DOHH2 (cell line): ENCODE measurements around the gene ZPR1.

Experiments used
- H3F3A ChIP-seq: fragments of 200-600 bp; sonication (generic), shearing (Covaris generic); 2 replicates; pipeline ENCODE4 v1.6.0; 2016; ENCODE audit warnings: antibody characterized with exemption, mild to moderate bottlenecking; ENCODE audit not compliant: control insufficient read depth, insufficient read depth
- H3K27ac ChIP-seq: fragments of 200-600 bp; sonication (generic); 2 replicates; pipeline ENCODE4 v1.5.1; 2014; ENCODE audit warnings: low read depth, mild to moderate bottlenecking, low read length, moderate library complexity
- H3K27me3 ChIP-seq: fragments of 200-600 bp; sonication (generic); 2 replicates; pipeline ENCODE4 v1.6.1; 2014; ENCODE audit warnings: mild to moderate bottlenecking, low read length, mixed read lengths; ENCODE audit not compliant: control insufficient read depth
- H3K36me3 ChIP-seq: fragments of 200-600 bp; sonication (generic); 2 replicates; pipeline ENCODE4 v1.6.1; 2014; ENCODE audit warnings: mild to moderate bottlenecking, low read length, moderate library complexity, mixed read lengths; ENCODE audit not compliant: control insufficient read depth
- H3K4me1 ChIP-seq: fragments of 200-600 bp; sonication (generic); 2 replicates; pipeline ENCODE4 v1.6.1; 2014; ENCODE audit warnings: mild to moderate bottlenecking, low read length, mixed read lengths; ENCODE audit not compliant: control insufficient read depth
- H3K4me2 ChIP-seq: fragments of 200-600 bp; sonication (generic); 2 replicates; pipeline ENCODE4 v1.6.0; 2014; ENCODE audit warnings: mild to moderate bottlenecking, low read length, moderate library complexity
- H3K4me3 ChIP-seq: fragments of 200-600 bp; sonication (generic); 2 replicates; pipeline ENCODE4 v1.5.1; 2014; ENCODE audit warnings: mild to moderate bottlenecking, low read length, mixed read lengths
- H3K79me2 ChIP-seq: fragments of 200-600 bp; sonication (generic); 2 replicates; pipeline ENCODE4 v1.6.1; 2014; ENCODE audit warnings: mild to moderate bottlenecking, low read length, mixed read lengths; ENCODE audit not compliant: control insufficient read depth
- H3K9me2 ChIP-seq: fragments of 200-600 bp; sonication (generic); replicated peaks from 2 replicates; pipeline ENCODE4 v1.6.1; 2014; ENCODE audit warnings: mild to moderate bottlenecking, low read length, mixed read lengths; ENCODE audit not compliant: control insufficient read depth
- H3K9me3 ChIP-seq: fragments of 200-600 bp; sonication (generic); 2 replicates; pipeline ENCODE4 v1.6.1; 2014; ENCODE audit warnings: antibody characterized with exemption, low read length, mixed read lengths; ENCODE audit not compliant: control insufficient read depth, insufficient read depth
- H4K20me1 ChIP-seq: fragments of 200-600 bp; sonication (generic); 2 replicates; pipeline ENCODE4 v1.6.0; 2014; ENCODE audit warnings: low read depth, mild to moderate bottlenecking, antibody characterized with exemption, low read length, moderate library complexity; ENCODE audit not compliant: control insufficient read depth, insufficient read depth
- EZH2phosphoT487 ChIP-seq: fragments of 200-600 bp; sonication (generic); IDR thresholded peaks from 2 replicates; pipeline ENCODE4 v1.6.1; 2017; ENCODE audit warnings: borderline replicate concordance, mild to moderate bottlenecking, antibody characterized with exemption, low read length, moderate library complexity, mixed read lengths
- TF ChIP-seq, protein P1 (sequence below): fragments of 200-600 bp; sonication (generic); IDR thresholded peaks from one replicate; pipeline ENCODE4 v1.5.1; 2014; ENCODE audit warnings: antibody characterized with exemption, mild to moderate bottlenecking, low read depth, low read length; ENCODE audit not compliant: poor library complexity, severe bottlenecking

The ZPR1 gene

DNA sequence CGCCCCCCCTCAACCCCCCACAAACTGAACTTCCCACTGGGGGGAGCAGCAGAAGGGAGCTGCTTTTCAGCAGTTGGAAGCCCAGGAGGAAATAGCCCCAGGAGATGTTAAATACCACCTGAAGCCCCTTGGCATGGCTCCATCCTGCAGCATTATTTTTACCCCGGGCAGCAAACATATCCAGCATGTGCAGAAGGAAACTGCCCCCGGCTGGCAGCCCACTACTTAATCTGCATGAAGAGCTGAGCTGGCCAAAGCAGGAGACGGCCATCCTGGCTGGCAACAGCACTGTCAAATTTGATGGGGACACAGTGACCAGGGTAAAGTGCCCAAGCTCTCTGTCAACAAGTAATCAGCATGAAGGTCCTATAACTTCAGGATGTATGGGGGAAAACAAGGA is 47.1 kb downstream of the ZPR1 start:
- no peak overlapping the region for H3K4me2 ChIP-seq
- no peak for TF ChIP-seq EZH2phosphoT487
- TF ChIP-seq, protein P1, sequence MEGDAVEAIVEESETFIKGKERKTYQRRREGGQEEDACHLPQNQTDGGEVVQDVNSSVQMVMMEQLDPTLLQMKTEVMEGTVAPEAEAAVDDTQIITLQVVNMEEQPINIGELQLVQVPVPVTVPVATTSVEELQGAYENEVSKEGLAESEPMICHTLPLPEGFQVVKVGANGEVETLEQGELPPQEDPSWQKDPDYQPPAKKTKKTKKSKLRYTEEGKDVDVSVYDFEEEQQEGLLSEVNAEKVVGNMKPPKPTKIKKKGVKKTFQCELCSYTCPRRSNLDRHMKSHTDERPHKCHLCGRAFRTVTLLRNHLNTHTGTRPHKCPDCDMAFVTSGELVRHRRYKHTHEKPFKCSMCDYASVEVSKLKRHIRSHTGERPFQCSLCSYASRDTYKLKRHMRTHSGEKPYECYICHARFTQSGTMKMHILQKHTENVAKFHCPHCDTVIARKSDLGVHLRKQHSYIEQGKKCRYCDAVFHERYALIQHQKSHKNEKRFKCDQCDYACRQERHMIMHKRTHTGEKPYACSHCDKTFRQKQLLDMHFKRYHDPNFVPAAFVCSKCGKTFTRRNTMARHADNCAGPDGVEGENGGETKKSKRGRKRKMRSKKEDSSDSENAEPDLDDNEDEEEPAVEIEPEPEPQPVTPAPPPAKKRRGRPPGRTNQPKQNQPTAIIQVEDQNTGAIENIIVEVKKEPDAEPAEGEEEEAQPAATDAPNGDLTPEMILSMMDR = no peak
- no peak overlapping the region for H3K4me3 ChIP-seq
- no peaks in the 10 kb centered on the region for H3K9me2 ChIP-seq
- no peaks in the 10 kb centered on the region for H3K79me2 ChIP-seq
- 0 out of 2 replicates have a peak, but pooled peaks cover 6% of the 10 kb centered on the region for H3K36me3 ChIP-seq
- H3K27ac ChIP-seq = no peak overlapping the region
- H4K20me1 ChIP-seq = 0 out of 2 replicates have a peak, but pooled peaks cover 3% of the 10 kb centered on the region
- no peaks in the 10 kb centered on the region for H3F3A ChIP-seq
- H3K27me3 ChIP-seq = no peaks in the 10 kb centered on the region
- H3K9me3 ChIP-seq = no peaks in the 10 kb centered on the region
- H3K4me1 ChIP-seq = no peaks in the 10 kb centered on the region

DNA sequence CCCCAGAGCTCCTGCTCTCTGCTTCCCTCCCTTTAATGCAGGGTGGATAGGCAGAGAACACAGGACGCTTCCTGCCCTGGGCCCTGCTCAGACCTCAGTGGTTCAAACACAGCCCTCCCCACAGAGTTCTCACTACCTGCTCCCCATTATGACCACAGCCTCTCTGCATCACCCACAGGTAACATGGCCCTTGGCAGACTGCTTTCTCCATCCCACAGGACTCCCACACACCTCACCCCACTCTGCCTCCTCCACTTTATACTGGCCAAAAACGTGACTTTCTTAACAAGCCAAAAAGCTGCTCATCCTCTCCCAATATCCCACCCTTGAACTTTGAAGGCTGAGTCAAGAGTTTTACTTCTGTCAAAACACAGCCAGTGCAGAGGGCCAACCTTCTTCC is 48.8 kb downstream of the ZPR1 start:
- no peaks in the 10 kb centered on the region for H3K36me3 ChIP-seq
- no peak for TF ChIP-seq EZH2phosphoT487
- TF ChIP-seq, protein P1 = no peak

DNA sequence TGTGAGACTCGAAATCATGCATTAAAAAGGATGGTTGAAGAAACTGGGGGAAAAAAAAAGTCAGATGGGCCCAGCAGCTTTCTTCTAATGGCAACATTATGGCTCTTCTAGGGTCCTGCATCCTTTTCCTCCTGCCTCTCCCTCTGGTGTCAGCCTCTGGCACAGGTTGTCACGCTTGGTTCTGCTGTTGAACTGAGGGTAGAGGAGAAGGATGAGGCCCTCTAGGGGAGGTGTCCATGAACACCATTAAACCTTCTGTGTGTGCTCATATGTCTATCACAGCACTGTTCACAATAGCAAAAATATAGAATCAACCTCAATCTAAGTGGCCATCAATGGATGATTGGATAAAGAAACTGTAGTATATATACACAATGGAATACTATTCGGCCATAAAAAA is 51.1 kb downstream of the ZPR1 start:
- no peaks in the 10 kb centered on the region for H3K36me3 ChIP-seq
- no peak overlapping the region for H3K27ac ChIP-seq
- H3K4me2 ChIP-seq = no peak overlapping the region
- no peaks in the 10 kb centered on the region for H3K9me3 ChIP-seq
- TF ChIP-seq, protein P1 = no peak
- TF ChIP-seq EZH2phosphoT487 = no peak
- no peaks in the 10 kb centered on the region for H3F3A ChIP-seq
- no peak overlapping the region for H3K4me3 ChIP-seq
- no peaks in the 10 kb centered on the region for H3K9me2 ChIP-seq
- H3K79me2 ChIP-seq = no peaks in the 10 kb centered on the region
- peaks cover 3% of the 10 kb centered on the region; the same call in 1 of the 2 replicates for H3K4me1 ChIP-seq
- no peaks in the 10 kb centered on the region for H3K27me3 ChIP-seq
- H4K20me1 ChIP-seq = no peaks in the 10 kb centered on the region

More for the DNA sequence above, 48.8 kb downstream of the ZPR1 start:
- Histone ChIP-seq H3K79me2 (no peaks in the 10 kb centered on the region), H3F3A (no peaks in the 10 kb centered on the region), H3K4me3 (no peak overlapping the region), H3K4me1 (no peaks in the 10 kb centered on the region), H3K27me3 (no peaks in the 10 kb centered on the region), H3K9me2 (no peaks in the 10 kb centered on the region), H3K9me3 (no peaks in the 10 kb centered on the region), H3K4me2 (no peak overlapping the region), H4K20me1 (no peaks in the 10 kb centered on the region), H3K27ac (no peak overlapping the region)
